Adrenal gland (tissue), 12 donors: Measurements from ENCODE around the gene ACTR6. TPM values are rescaled to one million over a fixed set of nuclear protein-coding genes. Genes with fewer than 3 reads are reported as not detected.
"Not testable (repeated sequence)": the region's sequence is repeated elsewhere in the genome, so short reads cannot be mapped to it uniquely, and the experiment has no call there.

Experiments
- DNase-seq, 7 donors: peaks; one replicate each; pipeline ENCODE4 v3.0.0-alpha.2; 2019 to 2020
- H3K27ac ChIP-seq, 5 donors: fragments of 200-600 bp; sonication (generic) in 4 of 5; 1 replicate in 3 of 5; 2 replicates in 2 of 5; pipeline versions ENCODE4 v1.5.1 to v1.8.0; 2016 to 2020; ENCODE audit warnings: mild to moderate bottlenecking in 1 of 5
- H3K27me3 ChIP-seq: fragments of 200-600 bp; 2 replicates; pipeline ENCODE4 v1.8.0; 2021
- H3K36me3 ChIP-seq, 2 donors: fragments of 200-600 bp; replicated peaks in 1 of 2; 1 replicate in 1 of 2; 2 replicates in 1 of 2; pipeline versions ENCODE4 v1.5.1 to v1.8.0; 2018 to 2022
- H3K4me1 ChIP-seq, 2 donors: fragments of 200-600 bp; replicated peaks in 1 of 2; 1 replicate in 1 of 2; 2 replicates in 1 of 2; pipeline versions ENCODE4 v1.5.1 to v1.8.0; 2018 to 2021
- H3K4me3 ChIP-seq, 4 donors: fragments of 200-600 bp; sonication (generic) in 3 of 4; one replicate each; pipeline ENCODE4 v1.5.1; 2016 to 2018
- H3K9me3 ChIP-seq, 3 donors: fragments of 200-600 bp; sonication (generic) in 1 of 3; replicated peaks in 1 of 3; 1 replicate in 2 of 3; 2 replicates in 1 of 3; pipeline versions ENCODE4 v1.5.1 to v1.8.0; 2016 to 2021
- CTCF ChIP-seq, 6 experiments: fragments of 450-650 bp in 4 of 6; fragments of 200-600 bp in 2 of 6; sonication (generic) in 1 of 6; IDR thresholded peaks; 1 replicate in 5 of 6; 2 replicates in 1 of 6; pipeline versions ENCODE4 v1.5.1 to v1.8.0; 2016 to 2021; ENCODE audit warnings: antibody characterized with exemption in 6 of 6, mild to moderate bottlenecking in 2 of 6, moderate library complexity in 1 of 6
- POLR2A ChIP-seq, 2 donors: fragments of 450-650 bp; IDR thresholded peaks; one replicate each; pipeline ENCODE4 v1.6.1; 2017; ENCODE audit warnings: antibody characterized with exemption in 2 of 2, mild to moderate bottlenecking in 2 of 2, moderate library complexity in 1 of 2
- WGBS, 4 donors: extraction: QIAGEN DNeasy Blood & Tissue Kit in 2 of 4; methylation state at CpG; one replicate each; pipeline versions ENCODE4 v1.1.5 to v1.1.7; 2013 to 2017; 5-methylcytosine and 5-hydroxymethylcytosine counted together
- intact Hi-C, 2 donors: fragments of 100-400 bp; cut with DNase I; formaldehyde crosslinking; loops; one replicate each; pipeline versions ENCODE4 v1.14.1 to v1.15.0; 2022 to 2023
- polyA plus RNA-seq, 3 donors: library from polyadenylated mRNA; stranded (reverse); fragments of 200-250 nt in 2 of 3; fragments of 350-450 nt in 1 of 3; fragmentation: Illumina TruSeq in 1 of 3; extraction: RNeasy Lipid Tissue Mini Kit (QIAGEN cat#74804) in 1 of 3; gene quantifications; one replicate each; pipeline ENCODE4 v1.2.3, GENCODE V29; 2013 to 2014
- total RNA-seq, 9 donors: library from RNA; depleted of rRNA in 4 of 9; stranded (reverse); fragments of >200 nt in 4 of 9; fragments of 120-200 nt in 1 of 9; fragmentation: NEBNext Ultra II Directional in 1 of 9; extraction: Animal tissue kit (Norgen Biotek cat#: 25700) in 1 of 9; gene quantifications; one replicate each; pipeline versions ENCODE4 v1.1.0 to v1.2.4, GENCODE V29; 2013 to 2023
- donor health status: healthy with polysubstance abuse.
- donor health status: Bipolar disorder and iron deficiency.
- donor health status: DM: yes; HTN: yes; CAD: no.
- donor health status: DM: no; HTN: no; CAD: no.
- donor health status: DM: no; HTN: no; CAD: no.
- donor health status: DM: yes; HTN: yes; CAD: no.

Gene ACTR6
- total and polyA plus RNA-seq, 12 donors, result 5.4 to 30.1 (median 23.3) TPM

- DNase-seq, result no peak
- Histone ChIP-seq H3K4me1 (no peaks in the 10 kb centered on the region), H3K4me3 (no peak overlapping the region), H3K9me3 (no peaks in the 10 kb centered on the region), H3K27ac (no peak overlapping the region), H3K27me3 (no peaks in the 10 kb centered on the region), H3K36me3 (peaks cover 0 to 41% of the 10 kb centered on the region in 2 donors)
- intact Hi-C loops, result no loop called here
- 85 to 95% (median 93%) methylated on average over 3 of the region's 3 CpGs for WGBS, 4 donors
- no peak for TF ChIP-seq CTCF (IDR thresholded peaks at IDR 0.05)
- TF ChIP-seq POLR2A (IDR thresholded peaks at IDR 0.05), result no peak
These were observed 20.9 kb downstream of the ACTR6 start for GRCh38 chr12:100221523-100221922.

- 94 to 97% (median 94%) methylated on average over 6 of the region's 6 CpGs for WGBS, 4 donors
- intact Hi-C loops, result not testable (repeated sequence)
These were observed 21.6 kb downstream of the ACTR6 start for GRCh38 chr12:100222173-100222572.

GRCh38 chr12:100225491-100225890 is 24.9 kb downstream of the ACTR6 start:
- peaks cover 0 to 20% of the 10 kb centered on the region in 2 donors for H3K36me3 ChIP-seq
- H3K4me3 ChIP-seq, result no peak overlapping the region
- H3K4me1 ChIP-seq, result no peaks in the 10 kb centered on the region
- DNase-seq, result no peak
- TF ChIP-seq POLR2A (IDR thresholded peaks at IDR 0.05) (no peak), CTCF (IDR thresholded peaks at IDR 0.05) (no peak)
- no peak overlapping the region for H3K27ac ChIP-seq
- intact Hi-C loops, result no loop called here
- H3K9me3 ChIP-seq, result no peaks in the 10 kb centered on the region
- no peaks in the 10 kb centered on the region for H3K27me3 ChIP-seq

More at GRCh38 chr12:100222173-100222572, 21.6 kb downstream of the ACTR6 start:
- H3K27ac ChIP-seq, H3K4me3 ChIP-seq, H3K9me3 ChIP-seq, H3K4me1 ChIP-seq, DNase-seq, H3K27me3 ChIP-seq: not testable (repeated sequence)
- H3K36me3 ChIP-seq, result peaks cover 0 to 41% of the 10 kb centered on the region in 2 donors

GRCh38 chr12:100229036-100229635 is 28.5 kb downstream of the ACTR6 start:
- TF ChIP-seq CTCF (IDR thresholded peaks at IDR 0.05), result peak in 1 of 6 experiments; percentile 10
- no peak for TF ChIP-seq POLR2A (IDR thresholded peaks at IDR 0.05)
- Histone ChIP-seq H3K9me3 (no peaks in the 10 kb centered on the region), H3K4me1 (peaks cover 0 to 4% of the 10 kb centered on the region in 2 donors), H3K27me3 (no peaks in the 10 kb centered on the region), H3K4me3 (no peak overlapping the region), H3K27ac (no peak overlapping the region), H3K36me3 (peaks cover 0 to 7% of the 10 kb centered on the region in 2 donors)
- no peak for DNase-seq
- intact Hi-C loops, result no loop called here
- 94 to 98% (median 97%) methylated on average over 5 of the region's 5 CpGs for WGBS, 4 donors

GRCh38 chr12:100229876-100230275 is 29.3 kb downstream of the ACTR6 start:
- intact Hi-C loops, result loop anchor here in 1 of 2 donors (10.0 kb wide), 3 partner anchors 105 to 515 kb away; no protein-coding TSS in a partner anchor
- no peaks in the 10 kb centered on the region for H3K9me3 ChIP-seq
- H3K4me3 ChIP-seq, result no peak overlapping the region
- no peaks in the 10 kb centered on the region for H3K27me3 ChIP-seq
- H3K4me1 ChIP-seq, result peaks cover 0 to 5% of the 10 kb centered on the region in 2 donors
- no peak overlapping the region for H3K27ac ChIP-seq
- TF ChIP-seq POLR2A (IDR thresholded peaks at IDR 0.05), result no peak
- TF ChIP-seq CTCF (IDR thresholded peaks at IDR 0.05), result no peak
- no peak for DNase-seq
- H3K36me3 ChIP-seq, result peaks cover 0 to 7% of the 10 kb centered on the region in 2 donors
- 84 to 92% (median 89%) methylated on average over 4 of the region's 4 CpGs for WGBS, 4 donors

- H3K27me3 ChIP-seq, H3K27ac ChIP-seq, DNase-seq, H3K9me3 ChIP-seq, H3K36me3 ChIP-seq, H3K4me3 ChIP-seq, H3K4me1 ChIP-seq: not testable (repeated sequence)
- WGBS, 4 donors, result 62 to 81% (median 72%) methylated on average over 3 of the region's 3 CpGs
- intact Hi-C loops, result loop anchor here in 1 of 2 donors (10.0 kb wide), 3 partner anchors 103 to 513 kb away; no protein-coding TSS in a partner anchor
These were observed 31.3 kb downstream of the ACTR6 start for GRCh38 chr12:100231873-100232272.
